Transverse colon (tissue), 4 donors: ENCODE measurements around the gene ELAVL1. TPM values are rescaled to one million over a fixed set of nuclear protein-coding genes. Genes with fewer than 3 reads are reported as not detected.

Source experiments
- DNase-seq: peaks from one replicate; pipeline ENCODE4 v3.0.0-alpha.2; 2019
- H3K27ac ChIP-seq, 4 donors: fragments of 200-600 bp; sonication (generic); 2 replicates each; pipeline ENCODE4 v1.5.1; 2016 to 2018; ENCODE audit warnings: inconsistent platforms in 4 of 4
- H3K27me3 ChIP-seq: fragments of 200-600 bp; sonication (generic); 2 replicates; pipeline ENCODE4 v1.5.1; 2017; ENCODE audit warnings: inconsistent platforms
- H3K36me3 ChIP-seq, 4 donors: fragments of 200-600 bp; sonication (generic); 2 replicates each; pipeline ENCODE4 v1.5.1; 2017 to 2019; ENCODE audit warnings: inconsistent platforms in 4 of 4
- H3K4me1 ChIP-seq, 4 donors: fragments of 200-600 bp; sonication (generic); 2 replicates each; pipeline ENCODE4 v1.5.1; 2017 to 2020; ENCODE audit warnings: inconsistent platforms in 4 of 4
- H3K4me3 ChIP-seq, 4 donors: fragments of 200-600 bp; sonication (generic); 1 replicate in 1 of 4; 2 replicates in 3 of 4; pipeline versions ENCODE4 v1.5.1 to v1.6.1; 2017 to 2019; ENCODE audit warnings: inconsistent platforms in 4 of 4
- H3K9me3 ChIP-seq, 2 donors: fragments of 200-600 bp; sonication (generic); 2 replicates each; pipeline ENCODE4 v1.5.1; 2017 to 2019; ENCODE audit warnings: inconsistent platforms in 2 of 2
- EP300 ChIP-seq: sonication (generic); formaldehyde crosslinking; IDR thresholded peaks from one replicate; pipeline ENCODE4 v1.6.1; 2017; ENCODE audit warnings: antibody characterized with exemption, low read depth
- POLR2A ChIP-seq: fragments of 450-650 bp; IDR thresholded peaks from one replicate; pipeline ENCODE4 v1.6.1; 2016; ENCODE audit warnings: antibody characterized with exemption, mild to moderate bottlenecking, moderate library complexity
- POLR2AphosphoS5 ChIP-seq, 3 donors: sonication (generic); formaldehyde crosslinking; IDR thresholded peaks; one replicate each; pipeline ENCODE4 v1.6.1; 2016; ENCODE audit warnings: antibody characterized with exemption in 3 of 3
- WGBS, 2 donors: methylation state at CpG; one replicate each; pipeline ENCODE4 v1.1.5; 2018; ENCODE audit warnings: low coverage in 1 of 2; 5-methylcytosine and 5-hydroxymethylcytosine counted together
- in situ Hi-C, 4 donors: fragments of 200-750 bp; cut with MboI; loops; one replicate each; pipeline versions ENCODE4 v1.15.0 to v1.15.1; 2017; ENCODE audit warnings: low sequenced_read_pairs in 3 of 4, low pct_ligation_motif_present in 1 of 4, low pct_unique_long_range_greater_than_20kb in 1 of 4
- intact Hi-C: fragments of 100-400 bp; cut with DNase I; formaldehyde crosslinking; loops from one replicate; pipeline ENCODE4 v1.15.1; 2023; ENCODE audit warnings: low total_unique reads
- total RNA-seq, 4 donors: library from RNA; depleted of rRNA; stranded (reverse); fragments of >200 nt; gene quantifications; one replicate each; pipeline ENCODE4 v1.1.0, GENCODE V29; 2016
- TF ChIP-seq, protein P1 (sequence below), 5 experiments: fragments of 200-600 bp in 3 of 5; fragments of 450-650 bp in 2 of 5; sonication (generic) in 3 of 5; IDR thresholded peaks; 1 replicate in 2 of 5; 2 replicates in 3 of 5; pipeline ENCODE4 v1.5.1; 2016 to 2017; ENCODE audit warnings: antibody characterized with exemption in 5 of 5, inconsistent platforms in 3 of 5, mild to moderate bottlenecking in 2 of 5, moderate library complexity in 1 of 5

ELAVL1 gene
- total RNA-seq, 4 donors from 2014 or later = 11.9 to 101 (median 22.4) TPM

DNA sequence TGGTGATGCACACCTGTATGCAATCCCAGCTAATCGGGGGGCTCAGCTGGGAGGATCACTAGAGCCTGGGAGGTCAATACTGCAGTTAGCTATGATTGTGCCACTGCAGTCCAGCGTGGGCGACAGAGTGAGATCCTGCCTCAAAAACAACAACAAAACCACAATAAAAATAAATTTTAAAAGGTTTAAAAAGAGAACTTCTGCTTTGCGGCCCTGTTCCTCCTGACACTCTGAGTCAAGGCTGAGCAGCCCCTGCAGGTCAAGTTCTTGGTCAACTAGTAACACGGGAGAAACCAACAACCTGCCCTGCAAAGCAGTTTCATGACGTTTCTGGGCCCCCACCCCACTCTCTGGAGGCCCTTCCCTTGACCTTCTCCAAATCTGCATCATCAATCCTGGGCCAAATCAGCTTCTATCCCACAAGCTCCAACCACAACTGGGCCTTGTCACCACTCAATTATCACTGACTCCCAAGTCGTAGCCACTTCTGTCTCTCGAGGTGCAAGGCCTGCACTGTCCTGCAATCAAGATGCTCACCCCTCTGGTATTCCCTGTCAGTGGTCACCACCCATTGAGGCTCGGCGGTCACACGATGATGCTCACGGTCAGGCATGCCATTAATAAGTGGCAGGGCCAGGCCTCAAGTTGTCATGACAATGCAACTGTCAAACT is 7.5 kb downstream of the ELAVL1 start:
- DNase-seq = no peak
- intact Hi-C loops (no loop called here), in situ Hi-C loops (no loop called here)
- peaks cover 13 to 23% (median 20%) of the 10 kb centered on the region in 4 donors for H3K4me1 ChIP-seq
- TF ChIP-seq EP300 (no peak), POLR2A (no peak), POLR2AphosphoS5 (IDR thresholded peaks at IDR 0.05) (no peak)
- TF ChIP-seq, protein P1, sequence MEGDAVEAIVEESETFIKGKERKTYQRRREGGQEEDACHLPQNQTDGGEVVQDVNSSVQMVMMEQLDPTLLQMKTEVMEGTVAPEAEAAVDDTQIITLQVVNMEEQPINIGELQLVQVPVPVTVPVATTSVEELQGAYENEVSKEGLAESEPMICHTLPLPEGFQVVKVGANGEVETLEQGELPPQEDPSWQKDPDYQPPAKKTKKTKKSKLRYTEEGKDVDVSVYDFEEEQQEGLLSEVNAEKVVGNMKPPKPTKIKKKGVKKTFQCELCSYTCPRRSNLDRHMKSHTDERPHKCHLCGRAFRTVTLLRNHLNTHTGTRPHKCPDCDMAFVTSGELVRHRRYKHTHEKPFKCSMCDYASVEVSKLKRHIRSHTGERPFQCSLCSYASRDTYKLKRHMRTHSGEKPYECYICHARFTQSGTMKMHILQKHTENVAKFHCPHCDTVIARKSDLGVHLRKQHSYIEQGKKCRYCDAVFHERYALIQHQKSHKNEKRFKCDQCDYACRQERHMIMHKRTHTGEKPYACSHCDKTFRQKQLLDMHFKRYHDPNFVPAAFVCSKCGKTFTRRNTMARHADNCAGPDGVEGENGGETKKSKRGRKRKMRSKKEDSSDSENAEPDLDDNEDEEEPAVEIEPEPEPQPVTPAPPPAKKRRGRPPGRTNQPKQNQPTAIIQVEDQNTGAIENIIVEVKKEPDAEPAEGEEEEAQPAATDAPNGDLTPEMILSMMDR (IDR thresholded peaks at IDR 0.05) = no peak
- H3K4me3 ChIP-seq = no peak overlapping the region
- WGBS, 2 donors = 67 to 80% methylated on average over 1 to 12 of the region's 12 CpGs
- H3K27ac ChIP-seq = no peak overlapping the region
- H3K27me3 ChIP-seq = no peaks in the 10 kb centered on the region
- H3K9me3 ChIP-seq = no peaks in the 10 kb centered on the region
- no peaks in the 10 kb centered on the region for H3K36me3 ChIP-seq

DNA sequence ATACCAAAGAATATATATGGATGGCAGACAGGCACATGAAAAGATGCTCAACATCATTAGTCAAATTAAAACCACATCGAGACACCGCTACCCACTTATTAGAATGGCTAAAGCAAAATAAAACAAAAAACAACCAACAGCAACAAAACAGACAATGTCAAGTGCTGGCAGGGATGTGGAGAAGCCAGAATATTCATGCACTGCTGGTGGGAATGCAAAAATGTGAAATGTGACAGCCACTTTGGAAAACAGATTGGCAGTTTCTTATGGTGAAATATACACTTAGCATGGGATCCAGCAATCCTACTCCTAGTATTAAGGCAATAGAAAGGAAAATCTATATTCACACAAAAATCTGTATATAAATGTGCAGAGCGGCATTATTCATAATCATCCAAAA is 8.6 kb downstream of the ELAVL1 start:
- no peaks in the 10 kb centered on the region for H3K27me3 ChIP-seq
- peaks cover 4 to 14% (median 10%) of the 10 kb centered on the region in 4 donors for H3K4me1 ChIP-seq
- DNase-seq = no peak
- no peaks in the 10 kb centered on the region for H3K9me3 ChIP-seq
- no peaks in the 10 kb centered on the region for H3K36me3 ChIP-seq
- TF ChIP-seq POLR2A (no peak), EP300 (no peak), POLR2AphosphoS5 (IDR thresholded peaks at IDR 0.05) (no peak)
- TF ChIP-seq, protein P1 (IDR thresholded peaks at IDR 0.05) = no peak
- in situ Hi-C loops = no loop called here
- H3K27ac ChIP-seq = no peak overlapping the region
- 79 to 100% methylated on average over 3 of the region's 3 CpGs for WGBS, 2 donors
- intact Hi-C loops = no loop called here
- H3K4me3 ChIP-seq = no peak overlapping the region

DNA sequence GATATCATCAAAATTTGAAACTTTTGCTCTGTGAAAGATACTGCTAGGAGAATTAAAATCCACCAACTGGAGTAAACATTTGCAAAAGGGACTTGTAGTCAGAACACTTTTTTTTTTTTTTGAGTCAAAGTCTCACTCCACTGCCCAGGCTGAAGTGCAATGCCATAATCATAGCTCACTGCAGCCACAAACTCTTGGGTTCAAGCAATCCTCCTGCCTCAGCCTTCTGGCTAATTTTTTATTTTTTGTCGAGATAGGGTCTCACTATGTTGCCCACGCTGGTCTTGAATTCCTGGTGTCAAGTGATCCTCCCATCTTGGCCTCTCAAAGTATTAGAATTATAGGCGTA is 9.7 kb downstream of the ELAVL1 start:
- Histone ChIP-seq H3K4me3 (no peak overlapping the region), H3K36me3 (peaks cover 0 to 9% (median 4%) of the 10 kb centered on the region in 4 donors), H3K27ac (no peak overlapping the region), H3K4me1 (peaks cover 0 to 8% (median 2%) of the 10 kb centered on the region in 4 donors), H3K9me3 (no peaks in the 10 kb centered on the region), H3K27me3 (no peaks in the 10 kb centered on the region)
- intact Hi-C loops = no loop called here
- no peak for DNase-seq
- in situ Hi-C loops = no loop called here
- TF ChIP-seq POLR2A = no peak
- TF ChIP-seq, protein P1 (IDR thresholded peaks at IDR 0.05) = no peak
- no peak for TF ChIP-seq EP300
- no peak for TF ChIP-seq POLR2AphosphoS5 (IDR thresholded peaks at IDR 0.05)
- 87 to 97% methylated on average over 3 of the region's 3 CpGs for whole genome bisulfite sequencing, 2 donors

DNA sequence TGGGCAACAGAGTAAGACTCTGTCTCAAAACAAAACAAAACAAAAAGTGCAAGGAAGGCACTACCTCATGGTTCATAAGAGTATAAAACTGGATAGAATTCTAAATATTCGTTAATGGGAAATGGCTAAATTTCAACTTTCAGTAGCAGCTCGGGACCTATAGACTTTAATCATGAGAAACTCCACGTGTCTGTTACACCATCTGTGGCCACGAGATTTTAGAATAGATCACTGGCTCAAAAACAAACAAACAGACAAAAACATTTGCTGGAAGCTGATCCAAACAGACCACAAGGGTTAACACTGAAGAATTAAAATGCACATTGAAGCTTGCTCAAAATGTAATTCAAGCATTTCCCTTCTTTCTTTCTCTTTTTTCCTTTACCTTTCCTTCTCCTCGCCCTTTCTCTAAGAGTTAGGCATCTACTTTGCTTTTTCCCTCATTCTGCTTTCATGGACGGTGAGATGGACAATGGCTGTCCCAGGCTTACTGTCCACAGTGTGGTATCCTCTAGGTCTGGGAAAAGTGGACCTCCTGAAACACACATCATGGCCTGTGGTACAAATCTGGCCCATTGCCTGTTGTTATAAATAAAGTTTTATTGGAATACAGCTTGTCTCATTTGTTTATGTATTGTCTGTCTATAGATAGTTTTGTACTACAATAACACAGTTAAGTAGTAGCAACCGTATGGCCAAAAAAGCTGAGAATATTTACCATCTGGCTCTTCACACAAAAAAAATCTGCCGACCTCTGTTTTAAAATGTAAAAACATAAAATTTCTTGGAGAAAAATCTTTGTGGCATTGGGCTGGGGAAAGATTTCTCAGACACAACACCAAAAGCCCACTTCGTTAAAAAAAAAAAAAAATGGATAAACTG is 10.3 kb downstream of the ELAVL1 start:
- TF ChIP-seq EP300 (no peak), POLR2AphosphoS5 (IDR thresholded peaks at IDR 0.05) (no peak), POLR2A (no peak)
- TF ChIP-seq, protein P1 (IDR thresholded peaks at IDR 0.05) = no peak
- no peak overlapping the region for H3K4me3 ChIP-seq
- 81 to 82% methylated on average over 9 of the region's 9 CpGs for WGBS, 2 donors
- peaks cover 0 to 15% (median 8%) of the 10 kb centered on the region in 4 donors for H3K36me3 ChIP-seq
- no peak for DNase-seq
- no peaks in the 10 kb centered on the region for H3K27me3 ChIP-seq
- H3K9me3 ChIP-seq = no peaks in the 10 kb centered on the region
- peaks cover 0 to 6% (median 0%) of the 10 kb centered on the region in 4 donors for H3K4me1 ChIP-seq
- intact Hi-C loops = no loop called here
- in situ Hi-C loops = no loop called here
- H3K27ac ChIP-seq = no peak overlapping the region
